ENCODE measurements around the gene BOD1L2. TPM values are rescaled to one million over a fixed set of nuclear protein-coding genes. Genes with fewer than 3 reads are reported as not detected.

BOD1L2 gene
- total RNA-seq, 1 donor from 2014 or later: not detected

DNA sequence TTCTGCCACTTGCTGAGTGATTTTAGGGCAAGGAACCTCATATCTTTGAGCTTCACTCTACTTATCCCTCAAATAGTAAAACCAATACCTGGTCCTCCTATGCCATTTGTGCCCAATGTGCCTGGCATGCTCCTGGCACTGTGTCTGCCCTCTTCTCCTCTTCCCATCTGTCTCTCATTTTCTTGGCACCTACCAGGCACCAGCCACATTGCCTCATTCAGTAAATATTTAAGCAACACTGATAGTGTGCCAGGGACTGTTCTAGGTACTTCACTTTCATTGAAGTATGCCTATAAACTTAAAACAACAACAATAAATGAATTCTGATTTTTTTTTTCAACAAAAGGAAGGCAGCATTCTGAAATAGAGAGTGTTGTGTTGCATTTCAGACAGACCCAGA, 15.1 kb upstream of the BOD1L2 start:
- Histone ChIP-seq H3K9me3 (no peaks in the 10 kb centered on the region), H3K4me1 (no peaks in the 10 kb centered on the region), H3K27me3 (no peaks in the 10 kb centered on the region), H3K27ac (no peak overlapping the region), H3K36me3 (no peaks in the 10 kb centered on the region), H3K4me3 (no peak overlapping the region)
- no peak for TF ChIP-seq CTCF (IDR thresholded peaks at IDR 0.05)
- no peak for DNase-seq
- ATAC-seq: peak; percentile 48
- intact Hi-C loops (cut with DNase I): no loop called here

- no peak for ATAC-seq
- no peak for TF ChIP-seq CTCF (IDR thresholded peaks at IDR 0.05)
- intact Hi-C loops (cut with DNase I): no loop called here
Observed at GRCh38 chr18:57134618-57135135, 12.2 kb upstream of the BOD1L2 start.

DNA sequence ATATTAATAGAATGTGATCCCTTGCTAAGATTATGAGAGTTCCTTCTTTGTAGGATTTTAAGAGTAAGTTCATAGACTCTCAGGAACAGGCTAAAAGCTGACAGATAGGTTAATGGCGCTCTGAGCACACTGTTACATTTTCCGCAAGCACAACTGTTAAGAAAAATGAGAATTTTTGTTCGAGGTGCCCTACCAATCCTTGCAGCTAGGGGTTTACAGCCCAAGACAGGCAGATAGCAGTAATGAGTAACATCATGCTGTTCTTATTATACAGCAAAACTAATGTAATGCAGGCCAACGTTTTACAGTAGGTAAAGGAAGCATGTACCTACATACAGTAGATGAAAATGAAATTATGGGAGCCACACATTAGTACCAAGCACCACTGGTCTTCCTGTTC, 11.2 kb upstream of the BOD1L2 start:
- Histone ChIP-seq H3K27ac (no peak overlapping the region), H3K9me3 (no peaks in the 10 kb centered on the region), H3K4me3 (no peak overlapping the region), H3K27me3 (no peaks in the 10 kb centered on the region), H3K36me3 (no peaks in the 10 kb centered on the region), H3K4me1 (no peaks in the 10 kb centered on the region)
- ATAC-seq: no peak
- no peak for DNase-seq
- intact Hi-C loops (cut with DNase I): no loop called here
- no peak for TF ChIP-seq CTCF (IDR thresholded peaks at IDR 0.05)

More at GRCh38 chr18:57134618-57135135, 12.2 kb upstream of the BOD1L2 start:
- no peaks in the 10 kb centered on the region for H3K9me3 ChIP-seq
- no peaks in the 10 kb centered on the region for H3K4me1 ChIP-seq
- DNase-seq: no peak
- no peak overlapping the region for H3K4me3 ChIP-seq
- H3K36me3 ChIP-seq: no peaks in the 10 kb centered on the region
- H3K27me3 ChIP-seq: no peaks in the 10 kb centered on the region
- H3K27ac ChIP-seq: no peak overlapping the region

- TF ChIP-seq CTCF (IDR thresholded peaks at IDR 0.05): no peak
- H3K27me3 ChIP-seq: no peaks in the 10 kb centered on the region
- no peaks in the 10 kb centered on the region for H3K36me3 ChIP-seq
- DNase-seq: no peak
- H3K4me1 ChIP-seq: no peaks in the 10 kb centered on the region
- H3K9me3 ChIP-seq: no peaks in the 10 kb centered on the region
- no peak overlapping the region for H3K27ac ChIP-seq
- ATAC-seq: no peak
- intact Hi-C loops (cut with DNase I): no loop called here
- H3K4me3 ChIP-seq: no peak overlapping the region
Observed at GRCh38 chr18:57137847-57138246, 9.0 kb upstream of the BOD1L2 start.

DNA sequence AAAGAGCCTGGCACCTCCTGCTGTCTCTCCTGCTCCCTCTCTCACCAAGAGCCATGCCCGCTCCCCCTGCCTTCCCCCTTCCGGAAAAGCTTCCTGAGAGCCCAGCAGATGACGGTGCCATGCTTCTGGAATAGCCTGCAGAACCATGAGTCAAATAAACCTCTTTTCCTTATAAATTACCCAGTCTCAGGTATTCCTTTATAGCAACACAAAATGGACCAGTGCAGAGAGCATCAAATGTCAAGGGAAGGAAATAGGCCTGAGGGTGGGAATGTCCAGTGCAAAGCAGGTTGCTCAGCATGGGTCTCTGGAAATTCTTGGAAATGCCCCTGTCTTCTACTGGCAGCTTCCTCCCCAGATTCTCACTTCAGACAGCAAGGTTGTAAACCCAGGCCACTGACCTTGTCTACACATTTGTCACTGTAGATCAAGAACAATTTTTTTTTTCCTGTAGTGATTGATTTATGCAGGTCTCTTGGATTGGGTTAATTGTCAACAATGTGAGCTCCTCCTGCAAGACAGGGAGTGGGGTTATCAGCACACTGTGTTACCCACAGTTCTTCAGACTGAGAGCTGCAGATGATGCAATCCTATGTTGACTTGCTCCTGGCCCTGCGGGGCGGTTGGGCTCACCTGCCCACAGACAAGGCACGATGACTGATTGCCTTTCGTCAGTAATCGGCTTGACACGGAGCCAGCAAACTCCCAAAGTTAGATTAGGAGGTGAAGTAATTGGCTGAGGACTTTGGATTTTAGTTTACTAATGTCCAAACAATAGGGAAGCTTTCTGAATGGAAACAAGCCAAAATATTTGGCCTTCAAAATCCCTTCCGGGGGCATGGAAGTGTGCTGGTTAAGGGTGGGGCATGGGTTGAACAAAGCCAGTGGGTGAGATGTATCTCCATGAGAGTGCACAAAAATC, 5.4 kb upstream of the BOD1L2 start:
- Histone ChIP-seq H3K9me3 (no peaks in the 10 kb centered on the region), H3K4me1 (no peaks in the 10 kb centered on the region), H3K36me3 (no peaks in the 10 kb centered on the region), H3K27me3 (no peaks in the 10 kb centered on the region), H3K27ac (no peak overlapping the region), H3K4me3 (no peak overlapping the region)
- TF ChIP-seq CTCF (IDR thresholded peaks at IDR 0.05): no peak
- intact Hi-C loops (cut with DNase I): no loop called here
- DNase-seq (peak; percentile 73), ATAC-seq (peak; percentile 86)

Data from upper lobe of right lung (tissue), 1 donor.